ENCODE measurements around the gene GGTA1.

The GGTA1 gene

GRCh38 chr9:121405899-121406298 lies 93.7 kb downstream of the GGTA1 start:
- Mint-ChIP-seq H3K36me3 (peaks cover 5% of the 10 kb centered on the region), H3K27ac (no peak overlapping the region), H3K4me1 (no peaks in the 10 kb centered on the region), H3K9me3 (peaks cover 5% of the 10 kb centered on the region), H3K4me3 (no peak overlapping the region), H3K27me3 (no peaks in the 10 kb centered on the region)
